Activated CD8-positive, alpha-beta T cell treated with anti-CD3 and anti-CD28 coated beads for 36 hours (primary cell): Measurements from ENCODE around the gene SRPK2. TPM values are rescaled to one million over a fixed set of nuclear protein-coding genes. Genes with fewer than 3 reads are reported as not detected.

ENCODE experiments used
- ATAC-seq: fragments of 200-7000 bp; cut with Tn5 transposase; one replicate; pipeline ENCODE4 v1.10.0; 2021; ENCODE audit warnings: mild to moderate bottlenecking, moderate library complexity
- CTCF ChIA-PET: fragments of 350-600 bp; sonication (Branson Sonifier 250); formaldehyde crosslinking; loops from one replicate; lab custom pipeline; 2021; ENCODE audit warnings: antibody characterized with exemption; lab: Charles Lee
- POLR2A ChIA-PET: fragments of 350-600 bp; sonication (Branson Sonifier 250); formaldehyde crosslinking; loops from one replicate; lab custom pipeline; 2021; ENCODE audit warnings: antibody characterized with exemption; lab: Charles Lee
- DNase-seq: peaks from one replicate; pipeline ENCODE4 v3.0.0-alpha.2; 2020
- H3K27ac Mint-ChIP-seq: one replicate; pipeline ENCODE4 v1.8.0; 2021; ENCODE audit warnings: mild to moderate bottlenecking, mixed read lengths
- H3K27me3 Mint-ChIP-seq: one replicate; pipeline ENCODE4 v1.8.0; 2021; ENCODE audit warnings: mixed read lengths
- H3K36me3 Mint-ChIP-seq: one replicate; pipeline ENCODE4 v1.8.0; 2021; ENCODE audit warnings: low read depth, mixed read lengths
- H3K4me1 Mint-ChIP-seq: one replicate; pipeline ENCODE4 v1.8.0; 2021; ENCODE audit warnings: low read depth, mixed read lengths
- H3K4me3 Mint-ChIP-seq: one replicate; pipeline ENCODE4 v1.8.0; 2021; ENCODE audit warnings: mild to moderate bottlenecking, moderate library complexity, mixed read lengths
- H3K9me3 Mint-ChIP-seq: one replicate; pipeline ENCODE4 v1.8.0; 2021; ENCODE audit warnings: mixed read lengths
- intact Hi-C: fragments of 100-400 bp; cut with micrococcal nuclease; formaldehyde crosslinking; loops from one replicate; pipeline ENCODE4 v1.10.0; 2022
- total RNA-seq, 2 experiments: library from RNA; stranded (reverse); gene quantifications; one replicate each; pipeline ENCODE4 v1.2.3, GENCODE V29; 2021
- TF ChIP-seq, protein P1 (sequence below): fragments of 200-600 bp; IDR thresholded peaks from one replicate; pipeline ENCODE4 v1.8.0; 2022; ENCODE audit warnings: antibody characterized with exemption, mild to moderate bottlenecking

The SRPK2 gene
- total RNA-seq, 2 experiments from 2014 or later = 32.9 to 33.5 TPM

DNA sequence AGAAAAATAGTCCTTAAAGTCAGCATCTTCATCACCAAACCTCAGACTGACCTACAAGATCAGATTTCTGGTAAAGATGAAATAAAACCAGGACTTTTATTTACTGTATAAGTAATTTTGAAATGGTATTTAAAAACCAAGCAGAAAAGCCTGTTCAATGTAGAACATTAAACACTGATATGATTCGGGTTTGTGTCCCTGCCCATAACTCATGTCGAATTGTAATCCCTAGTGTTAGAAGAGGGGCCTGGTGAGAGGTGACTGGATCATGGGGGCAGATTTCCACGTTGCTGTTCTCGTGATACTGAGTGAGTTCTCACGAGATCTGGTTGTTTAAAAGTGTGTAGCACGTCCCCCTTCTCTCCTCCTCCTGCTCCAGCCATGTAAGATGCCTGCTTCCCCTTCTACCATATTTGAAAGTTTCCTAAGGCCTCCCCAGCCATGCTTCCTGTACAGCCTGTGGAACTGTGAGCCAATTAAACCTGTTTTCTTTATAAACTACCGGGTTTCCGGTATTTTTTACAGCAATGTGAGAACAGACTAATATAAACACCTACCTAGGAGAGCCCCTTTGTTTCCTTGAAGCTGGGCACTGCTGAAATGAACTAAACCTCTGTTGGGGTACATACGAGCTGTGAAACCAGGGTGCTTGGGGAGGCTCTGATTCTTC is 254.6 kb downstream of the SRPK2 start:
- Mint-ChIP-seq H3K9me3 (no peaks in the 10 kb centered on the region), H3K4me1 (peaks cover 24% of the 10 kb centered on the region), H3K36me3 (peaks cover 10% of the 10 kb centered on the region), H3K27me3 (no peaks in the 10 kb centered on the region), H3K4me3 (no peak overlapping the region), H3K27ac (no peak overlapping the region)
- ChIA-PET POLR2A (no interaction called here), CTCF (no interaction called here)
- intact Hi-C loops = no loop called here
- ATAC-seq (no peak), DNase-seq (no peak)
- TF ChIP-seq, protein P1, sequence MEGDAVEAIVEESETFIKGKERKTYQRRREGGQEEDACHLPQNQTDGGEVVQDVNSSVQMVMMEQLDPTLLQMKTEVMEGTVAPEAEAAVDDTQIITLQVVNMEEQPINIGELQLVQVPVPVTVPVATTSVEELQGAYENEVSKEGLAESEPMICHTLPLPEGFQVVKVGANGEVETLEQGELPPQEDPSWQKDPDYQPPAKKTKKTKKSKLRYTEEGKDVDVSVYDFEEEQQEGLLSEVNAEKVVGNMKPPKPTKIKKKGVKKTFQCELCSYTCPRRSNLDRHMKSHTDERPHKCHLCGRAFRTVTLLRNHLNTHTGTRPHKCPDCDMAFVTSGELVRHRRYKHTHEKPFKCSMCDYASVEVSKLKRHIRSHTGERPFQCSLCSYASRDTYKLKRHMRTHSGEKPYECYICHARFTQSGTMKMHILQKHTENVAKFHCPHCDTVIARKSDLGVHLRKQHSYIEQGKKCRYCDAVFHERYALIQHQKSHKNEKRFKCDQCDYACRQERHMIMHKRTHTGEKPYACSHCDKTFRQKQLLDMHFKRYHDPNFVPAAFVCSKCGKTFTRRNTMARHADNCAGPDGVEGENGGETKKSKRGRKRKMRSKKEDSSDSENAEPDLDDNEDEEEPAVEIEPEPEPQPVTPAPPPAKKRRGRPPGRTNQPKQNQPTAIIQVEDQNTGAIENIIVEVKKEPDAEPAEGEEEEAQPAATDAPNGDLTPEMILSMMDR = no peak

DNA sequence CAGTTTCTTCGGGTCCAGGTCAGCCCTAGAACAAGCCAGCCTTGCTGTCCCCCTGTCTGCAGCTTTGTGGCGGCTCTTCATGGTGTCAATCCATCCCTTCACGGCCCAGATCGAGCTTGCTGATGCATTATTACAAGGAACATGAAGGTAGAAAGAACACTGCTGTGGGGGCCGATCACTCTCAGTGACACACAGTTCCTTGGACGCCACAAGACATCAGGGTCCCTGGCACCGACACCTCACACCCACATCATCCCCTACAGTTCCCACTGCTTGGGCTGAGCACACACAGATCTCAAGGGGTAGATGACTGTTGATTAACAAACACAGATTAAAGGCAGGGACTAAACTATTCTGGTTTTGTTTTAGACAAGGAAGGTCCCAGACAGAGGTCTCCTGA is 255.4 kb downstream of the SRPK2 start:
- intact Hi-C loops = no loop called here
- no peak overlapping the region for H3K4me3 Mint-ChIP-seq
- ATAC-seq = no peak
- CTCF ChIA-PET = no interaction called here
- H3K9me3 Mint-ChIP-seq = no peaks in the 10 kb centered on the region
- POLR2A ChIA-PET = no interaction called here
- H3K27me3 Mint-ChIP-seq = no peaks in the 10 kb centered on the region
- TF ChIP-seq, protein P1 = no peak
- DNase-seq = no peak
- H3K4me1 Mint-ChIP-seq = peaks cover 24% of the 10 kb centered on the region
- no peak overlapping the region for H3K27ac Mint-ChIP-seq
- H3K36me3 Mint-ChIP-seq = peaks cover 10% of the 10 kb centered on the region

DNA sequence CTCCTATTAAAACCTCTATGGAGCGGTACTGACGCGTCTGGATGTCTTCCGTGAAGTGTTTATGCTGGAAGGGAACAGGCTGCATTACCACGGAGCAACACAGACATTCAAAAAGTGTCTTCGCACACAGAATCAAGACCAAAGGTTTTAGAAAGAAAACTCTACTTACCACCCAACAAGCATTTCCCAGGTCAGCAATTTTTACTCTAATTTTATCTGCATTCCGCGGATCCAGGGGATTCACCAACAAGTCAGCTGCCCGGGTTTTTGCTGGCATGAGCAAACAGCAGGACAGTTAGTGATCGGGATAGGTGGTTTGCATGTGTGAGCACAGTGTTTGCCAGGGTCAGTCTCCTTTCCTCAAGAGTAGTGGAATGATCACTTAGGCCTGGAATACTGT is 255.9 kb downstream of the SRPK2 start:
- no peaks in the 10 kb centered on the region for H3K27me3 Mint-ChIP-seq
- no peak overlapping the region for H3K27ac Mint-ChIP-seq
- TF ChIP-seq, protein P1 = no peak
- DNase-seq (no peak), ATAC-seq (no peak)
- peaks cover 8% of the 10 kb centered on the region for H3K36me3 Mint-ChIP-seq
- H3K4me3 Mint-ChIP-seq = no peak overlapping the region
- peaks cover 28% of the 10 kb centered on the region for H3K4me1 Mint-ChIP-seq
- ChIA-PET CTCF (no interaction called here), POLR2A (no interaction called here)
- intact Hi-C loops = no loop called here
- H3K9me3 Mint-ChIP-seq = no peaks in the 10 kb centered on the region

DNA sequence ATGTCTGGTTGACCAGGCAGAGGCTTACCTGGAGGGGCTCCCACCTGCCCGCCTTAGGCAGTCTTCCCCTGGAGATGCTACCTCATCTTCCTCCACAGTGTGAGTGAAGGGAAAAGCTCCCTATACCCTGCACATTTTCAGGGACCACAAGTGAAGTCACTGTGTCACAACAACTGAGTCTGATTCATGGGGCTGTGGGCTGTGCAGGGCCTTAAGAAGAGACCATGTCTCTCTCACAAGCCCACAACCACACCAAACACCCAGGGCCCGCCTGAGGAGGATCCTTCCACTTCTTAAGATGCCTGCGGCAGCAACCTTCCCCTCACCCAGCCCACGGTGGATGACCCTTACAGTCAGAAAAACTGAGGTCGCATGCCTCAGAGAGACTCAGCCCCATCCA is 256.4 kb downstream of the SRPK2 start:
- ChIA-PET CTCF (interaction anchor here (0.5 kb wide), 1 partner anchor 12 kb away, joined by 3 read pairs; no protein-coding TSS in a partner anchor), POLR2A (no interaction called here)
- Mint-ChIP-seq H3K9me3 (no peaks in the 10 kb centered on the region), H3K4me3 (no peak overlapping the region), H3K27me3 (no peaks in the 10 kb centered on the region), H3K27ac (no peak overlapping the region), H3K4me1 (peaks cover 32% of the 10 kb centered on the region), H3K36me3 (peaks cover 8% of the 10 kb centered on the region)
- intact Hi-C loops = no loop called here
- TF ChIP-seq, protein P1 = no peak
- ATAC-seq = peak; percentile 41
- peak; percentile 27 for DNase-seq

DNA sequence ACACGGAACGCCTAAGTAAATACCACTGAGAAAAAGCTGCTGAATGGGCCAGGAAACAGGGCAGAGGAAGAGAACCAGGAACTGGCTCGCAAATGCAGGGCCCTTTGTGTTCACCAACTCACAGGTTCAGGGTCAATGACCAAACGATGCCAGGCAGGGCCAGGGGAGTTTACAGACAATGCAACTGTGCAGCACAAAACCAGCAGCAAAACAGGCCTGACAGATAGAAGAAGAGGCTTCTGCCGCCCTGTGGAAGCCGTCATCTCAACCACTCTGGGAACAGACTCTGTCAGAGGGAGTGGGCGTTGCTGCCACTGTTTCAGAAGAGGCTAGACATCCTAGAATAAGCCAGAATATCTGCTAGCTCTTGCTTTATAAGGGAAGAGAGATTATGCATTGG is 256.8 kb downstream of the SRPK2 start:
- ATAC-seq (no peak), DNase-seq (peak; percentile 38)
- TF ChIP-seq, protein P1 = no peak
- Mint-ChIP-seq H3K9me3 (no peaks in the 10 kb centered on the region), H3K36me3 (peaks cover 8% of the 10 kb centered on the region), H3K27ac (peak overlapping the region; percentile 38), H3K4me1 (peaks cover 37% of the 10 kb centered on the region), H3K27me3 (no peaks in the 10 kb centered on the region), H3K4me3 (no peak overlapping the region)
- intact Hi-C loops = no loop called here
- ChIA-PET CTCF (interaction anchor here (0.5 kb wide), 1 partner anchor 11 kb away, joined by 3 read pairs; no protein-coding TSS in a partner anchor), POLR2A (no interaction called here)
